HEK293 (cell line): ENCODE results near the gene VEZF1.

ENCODE experiments used
- GLI4 ChIP-seq: fragments of 450-650 bp; formaldehyde crosslinking; IDR thresholded peaks from 2 replicates; pipeline ENCODE4 v1.5.1; 2016; ENCODE audit warnings: missing biosample characterization, missing genetic modification characterization
- OVOL3 ChIP-seq: fragments of 450-650 bp; formaldehyde crosslinking; IDR thresholded peaks from 2 replicates; pipeline ENCODE4 v1.5.1; 2016; ENCODE audit warnings: missing biosample characterization, missing genetic modification characterization
- RBAK ChIP-seq: fragments of 450-650 bp; formaldehyde crosslinking; IDR thresholded peaks from 2 replicates; pipeline ENCODE4 v1.5.1; 2016; ENCODE audit warnings: missing biosample characterization, missing genetic modification characterization
- TCF7L2 ChIP-seq: IDR thresholded peaks from 2 replicates; pipeline ENCODE4 v1.6.1; 2011; ENCODE audit warnings: low read depth, mild to moderate bottlenecking, inconsistent platforms, low read length, moderate library complexity, borderline replicate concordance
- ZBTB17 ChIP-seq: fragments of 450-650 bp; formaldehyde crosslinking; IDR thresholded peaks from 2 replicates; pipeline ENCODE4 v1.5.1; 2016; ENCODE audit warnings: missing biosample characterization, missing genetic modification characterization
- ZBTB21 ChIP-seq: fragments of 450-650 bp; formaldehyde crosslinking; IDR thresholded peaks from 2 replicates; pipeline ENCODE4 v1.5.1; 2017; ENCODE audit warnings: missing biosample characterization, missing genetic modification characterization
- ZBTB48 ChIP-seq: fragments of 450-650 bp; formaldehyde crosslinking; IDR thresholded peaks from 2 replicates; pipeline ENCODE4 v1.5.1; 2016; ENCODE audit warnings: missing biosample characterization, missing genetic modification characterization
- ZNF146 ChIP-seq: fragments of 450-650 bp; formaldehyde crosslinking; IDR thresholded peaks from 2 replicates; pipeline ENCODE4 v1.5.1; 2016; ENCODE audit warnings: missing biosample characterization, missing genetic modification characterization
- ZNF169 ChIP-seq: fragments of 450-650 bp; formaldehyde crosslinking; IDR thresholded peaks from 2 replicates; pipeline ENCODE4 v1.5.1; 2016; ENCODE audit warnings: missing biosample characterization, missing genetic modification characterization
- ZNF302 ChIP-seq: fragments of 450-650 bp; formaldehyde crosslinking; IDR thresholded peaks from 2 replicates; pipeline ENCODE4 v1.5.1; 2016; ENCODE audit warnings: missing biosample characterization, missing genetic modification characterization, low read depth
- ZNF311 ChIP-seq: fragments of 450-650 bp; formaldehyde crosslinking; IDR thresholded peaks from 2 replicates; pipeline ENCODE4 v1.5.1; 2017; ENCODE audit warnings: missing biosample characterization, missing genetic modification characterization, borderline replicate concordance
- ZNF341 ChIP-seq: fragments of 450-650 bp; formaldehyde crosslinking; IDR thresholded peaks from 2 replicates; pipeline ENCODE4; 2016; ENCODE audit warnings: low read depth, missing biosample characterization, missing genetic modification characterization
- ZNF366 ChIP-seq: fragments of 450-650 bp; formaldehyde crosslinking; conservative IDR thresholded peaks from 2 replicates; pipeline ENCODE4 v1.5.1; 2016; ENCODE audit warnings: missing biosample characterization, missing genetic modification characterization
- ZNF394 ChIP-seq: fragments of 450-650 bp; formaldehyde crosslinking; IDR thresholded peaks from 2 replicates; pipeline ENCODE4 v1.5.1; 2016; ENCODE audit warnings: missing biosample characterization, missing genetic modification characterization, mild to moderate bottlenecking, moderate library complexity, borderline replicate concordance
- ZNF404 ChIP-seq: fragments of 450-650 bp; formaldehyde crosslinking; IDR thresholded peaks from 2 replicates; pipeline ENCODE4 v1.5.1; 2017; ENCODE audit warnings: missing biosample characterization, missing genetic modification characterization
- ZNF423 ChIP-seq: fragments of 450-650 bp; formaldehyde crosslinking; IDR thresholded peaks from 2 replicates; pipeline ENCODE4 v1.5.1; 2016; ENCODE audit warnings: missing biosample characterization, missing genetic modification characterization
- ZNF426 ChIP-seq: fragments of 450-650 bp; formaldehyde crosslinking; IDR thresholded peaks from 2 replicates; pipeline ENCODE4 v1.5.1; 2017; ENCODE audit warnings: missing biosample characterization, missing genetic modification characterization, mild to moderate bottlenecking, inconsistent platforms, moderate library complexity
- ZNF433 ChIP-seq: fragments of 450-650 bp; formaldehyde crosslinking; IDR thresholded peaks from 2 replicates; pipeline ENCODE4 v1.5.1; 2016; ENCODE audit warnings: missing biosample characterization, missing genetic modification characterization, low read depth
- ZNF473 ChIP-seq: fragments of 450-650 bp; formaldehyde crosslinking; IDR thresholded peaks from 2 replicates; pipeline ENCODE4 v1.5.1; 2017; ENCODE audit warnings: missing biosample characterization, missing genetic modification characterization
- ZNF501 ChIP-seq: fragments of 450-650 bp; formaldehyde crosslinking; IDR thresholded peaks from 2 replicates; pipeline ENCODE4 v1.5.1; 2016; ENCODE audit warnings: missing biosample characterization, missing genetic modification characterization
- ZNF555 ChIP-seq: fragments of 450-650 bp; formaldehyde crosslinking; conservative IDR thresholded peaks from 2 replicates; pipeline ENCODE4 v1.5.1; 2017; ENCODE audit warnings: missing biosample characterization, mild to moderate bottlenecking, missing genetic modification characterization, inconsistent platforms
- ZNF670 ChIP-seq: fragments of 450-650 bp; formaldehyde crosslinking; IDR thresholded peaks from 2 replicates; pipeline ENCODE4 v1.5.1; 2016; ENCODE audit warnings: missing biosample characterization, missing genetic modification characterization, low read depth
- ZNF677 ChIP-seq: fragments of 450-650 bp; IDR thresholded peaks from 2 replicates; pipeline ENCODE4 v1.5.0; 2018; ENCODE audit warnings: missing biosample characterization, mild to moderate bottlenecking, missing genetic modification characterization, moderate library complexity
- ZNF76 ChIP-seq: fragments of 450-650 bp; formaldehyde crosslinking; IDR thresholded peaks from 2 replicates; pipeline ENCODE4; 2016; ENCODE audit warnings: low read depth, missing biosample characterization, missing genetic modification characterization, borderline replicate concordance
- ZNF785 ChIP-seq: fragments of 450-650 bp; formaldehyde crosslinking; IDR thresholded peaks from 2 replicates; pipeline ENCODE4 v1.5.1; 2016; ENCODE audit warnings: missing biosample characterization, missing genetic modification characterization
- ZNF792 ChIP-seq: fragments of 450-650 bp; formaldehyde crosslinking; IDR thresholded peaks from 2 replicates; pipeline ENCODE4 v1.5.1; 2016; ENCODE audit warnings: missing biosample characterization, missing genetic modification characterization
- TF ChIP-seq, protein P1 (sequence below): fragments of 450-650 bp; formaldehyde crosslinking; IDR thresholded peaks from 2 replicates; pipeline ENCODE4 v1.5.1; 2016; ENCODE audit warnings: missing biosample characterization, missing genetic modification characterization
- TF ChIP-seq, protein P2 (sequence below): fragments of 450-650 bp; formaldehyde crosslinking; IDR thresholded peaks from 2 replicates; pipeline ENCODE4; 2016; ENCODE audit warnings: missing biosample characterization, missing genetic modification characterization
- TF ChIP-seq, protein P3 (sequence below): fragments of 450-650 bp; formaldehyde crosslinking; IDR thresholded peaks from 2 replicates; pipeline ENCODE4 v1.5.1; 2017; ENCODE audit warnings: missing biosample characterization, missing genetic modification characterization
- TF ChIP-seq, protein P4 (sequence below): fragments of 450-650 bp; formaldehyde crosslinking; IDR thresholded peaks from 2 replicates; pipeline ENCODE4 v1.5.1; 2016; ENCODE audit warnings: missing biosample characterization, missing genetic modification characterization
- TF ChIP-seq, protein P5 (sequence below): fragments of 450-650 bp; formaldehyde crosslinking; IDR thresholded peaks from 2 replicates; pipeline ENCODE4 v1.5.1; 2016; ENCODE audit warnings: missing biosample characterization, missing genetic modification characterization

Gene VEZF1

DNA sequence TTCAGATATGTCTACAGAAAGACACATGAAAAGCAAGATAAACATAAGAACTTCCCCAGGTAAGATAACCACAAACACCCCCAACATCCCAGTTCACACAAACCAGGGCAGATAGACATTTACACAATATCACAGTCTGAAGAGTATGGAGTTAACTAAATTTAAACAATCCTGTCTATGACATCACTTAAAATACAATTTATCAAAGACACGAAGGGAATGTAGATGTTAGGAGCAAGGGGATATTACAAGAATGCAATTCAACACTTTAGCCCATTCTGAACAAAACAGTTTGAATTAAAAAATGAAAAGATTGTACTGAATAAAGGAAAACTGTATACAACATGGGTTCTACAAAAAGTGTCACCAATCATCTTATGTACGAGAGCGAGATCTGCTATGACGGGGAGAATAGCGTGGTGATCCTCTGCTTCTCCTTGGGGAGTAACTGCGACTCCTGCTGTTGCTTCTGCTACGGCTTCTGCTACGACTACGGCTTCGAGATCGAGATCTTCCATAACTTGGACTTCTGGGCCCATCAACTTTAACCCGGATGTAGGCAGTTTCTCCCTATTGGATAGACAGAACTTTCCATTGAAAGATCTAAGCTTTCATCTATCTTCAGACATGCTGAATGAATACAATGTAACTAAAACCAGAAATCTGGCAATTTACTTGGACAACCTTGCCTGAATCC, 17.1 kb upstream of the VEZF1 start (continued):
- no peak for TF ChIP-seq ZNF670 (tag by site-specific recombination)
- TF ChIP-seq ZNF473 (tag by site-specific recombination), result no peak
- TF ChIP-seq OVOL3 (tag by site-specific recombination), result no peak
- no peak for TF ChIP-seq ZNF302 (tag by site-specific recombination)
- peak; percentile 89 for TF ChIP-seq ZNF394 (tag by site-specific recombination)
- no peak for TF ChIP-seq RBAK (tag by site-specific recombination)
- TF ChIP-seq ZNF677 (tag by site-specific recombination), result no peak
- peak; percentile 52; the same call in 1 of the 2 replicates for TF ChIP-seq ZNF366 (tag by site-specific recombination)
- TF ChIP-seq ZNF433 (tag by site-specific recombination), result no peak
- TF ChIP-seq, protein P1, sequence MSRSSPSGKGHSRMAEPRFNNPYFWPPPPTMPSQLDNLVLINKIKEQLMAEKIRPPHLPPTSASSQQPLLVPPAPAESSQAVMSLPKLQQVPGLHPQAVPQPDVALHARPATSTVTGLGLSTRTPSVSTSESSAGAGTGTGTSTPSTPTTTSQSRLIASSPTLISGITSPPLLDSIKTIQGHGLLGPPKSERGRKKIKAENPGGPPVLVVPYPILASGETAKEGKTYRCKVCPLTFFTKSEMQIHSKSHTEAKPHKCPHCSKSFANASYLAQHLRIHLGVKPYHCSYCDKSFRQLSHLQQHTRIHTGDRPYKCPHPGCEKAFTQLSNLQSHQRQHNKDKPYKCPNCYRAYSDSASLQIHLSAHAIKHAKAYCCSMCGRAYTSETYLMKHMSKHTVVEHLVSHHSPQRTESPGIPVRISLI (tag by site-specific recombination), result no peak
- TF ChIP-seq ZNF423 (tag by site-specific recombination), result no peak
- no peak for TF ChIP-seq ZNF501 (tag by site-specific recombination)
- TF ChIP-seq ZNF76 (tag by site-specific recombination), result 0 out of 2 replicates have a peak, but pooled peaks have one; percentile 42
- no peak; the same call in 1 of the 2 replicates for TF ChIP-seq ZNF341 (tag by site-specific recombination)
- no peak for TF ChIP-seq ZNF169 (tag by site-specific recombination)
- no peak for TF ChIP-seq ZNF785 (tag by site-specific recombination)
- TF ChIP-seq GLI4 (tag by site-specific recombination), result no peak
- TF ChIP-seq, protein P2, sequence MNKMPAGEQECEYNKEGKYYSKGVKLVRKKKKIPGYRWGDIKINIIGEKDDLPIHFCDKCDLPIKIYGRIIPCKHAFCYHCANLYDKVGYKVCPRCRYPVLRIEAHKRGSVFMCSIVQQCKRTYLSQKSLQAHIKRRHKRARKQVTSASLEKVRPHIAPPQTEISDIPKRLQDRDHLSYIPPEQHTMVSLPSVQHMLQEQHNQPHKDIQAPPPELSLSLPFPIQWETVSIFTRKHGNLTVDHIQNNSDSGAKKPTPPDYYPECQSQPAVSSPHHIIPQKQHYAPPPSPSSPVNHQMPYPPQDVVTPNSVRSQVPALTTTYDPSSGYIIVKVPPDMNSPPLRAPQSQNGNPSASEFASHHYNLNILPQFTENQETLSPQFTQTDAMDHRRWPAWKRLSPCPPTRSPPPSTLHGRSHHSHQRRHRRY (tag by site-specific recombination), result no peak
- peak; percentile 43; the same call in 1 of the 2 replicates for TF ChIP-seq ZBTB17 (tag by site-specific recombination)
- no peak for TF ChIP-seq ZNF792
- no peak for TF ChIP-seq ZNF426 (tag by site-specific recombination)
- TF ChIP-seq ZBTB21 (tag by site-specific recombination), result no peak
- no peak for TF ChIP-seq ZNF555 (tag by site-specific recombination)
- TF ChIP-seq ZNF311 (tag by site-specific recombination), result no peak
- TF ChIP-seq ZNF146 (tag by site-specific recombination), result no peak
- TF ChIP-seq, protein P3, sequence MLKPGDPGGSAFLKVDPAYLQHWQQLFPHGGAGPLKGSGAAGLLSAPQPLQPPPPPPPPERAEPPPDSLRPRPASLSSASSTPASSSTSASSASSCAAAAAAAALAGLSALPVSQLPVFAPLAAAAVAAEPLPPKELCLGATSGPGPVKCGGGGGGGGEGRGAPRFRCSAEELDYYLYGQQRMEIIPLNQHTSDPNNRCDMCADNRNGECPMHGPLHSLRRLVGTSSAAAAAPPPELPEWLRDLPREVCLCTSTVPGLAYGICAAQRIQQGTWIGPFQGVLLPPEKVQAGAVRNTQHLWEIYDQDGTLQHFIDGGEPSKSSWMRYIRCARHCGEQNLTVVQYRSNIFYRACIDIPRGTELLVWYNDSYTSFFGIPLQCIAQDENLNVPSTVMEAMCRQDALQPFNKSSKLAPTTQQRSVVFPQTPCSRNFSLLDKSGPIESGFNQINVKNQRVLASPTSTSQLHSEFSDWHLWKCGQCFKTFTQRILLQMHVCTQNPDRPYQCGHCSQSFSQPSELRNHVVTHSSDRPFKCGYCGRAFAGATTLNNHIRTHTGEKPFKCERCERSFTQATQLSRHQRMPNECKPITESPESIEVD (tag by site-specific recombination), result no peak
- TF ChIP-seq ZNF404, result no peak
- TF ChIP-seq ZBTB48 (tag by site-specific recombination), result no peak
- TF ChIP-seq, protein P4, sequence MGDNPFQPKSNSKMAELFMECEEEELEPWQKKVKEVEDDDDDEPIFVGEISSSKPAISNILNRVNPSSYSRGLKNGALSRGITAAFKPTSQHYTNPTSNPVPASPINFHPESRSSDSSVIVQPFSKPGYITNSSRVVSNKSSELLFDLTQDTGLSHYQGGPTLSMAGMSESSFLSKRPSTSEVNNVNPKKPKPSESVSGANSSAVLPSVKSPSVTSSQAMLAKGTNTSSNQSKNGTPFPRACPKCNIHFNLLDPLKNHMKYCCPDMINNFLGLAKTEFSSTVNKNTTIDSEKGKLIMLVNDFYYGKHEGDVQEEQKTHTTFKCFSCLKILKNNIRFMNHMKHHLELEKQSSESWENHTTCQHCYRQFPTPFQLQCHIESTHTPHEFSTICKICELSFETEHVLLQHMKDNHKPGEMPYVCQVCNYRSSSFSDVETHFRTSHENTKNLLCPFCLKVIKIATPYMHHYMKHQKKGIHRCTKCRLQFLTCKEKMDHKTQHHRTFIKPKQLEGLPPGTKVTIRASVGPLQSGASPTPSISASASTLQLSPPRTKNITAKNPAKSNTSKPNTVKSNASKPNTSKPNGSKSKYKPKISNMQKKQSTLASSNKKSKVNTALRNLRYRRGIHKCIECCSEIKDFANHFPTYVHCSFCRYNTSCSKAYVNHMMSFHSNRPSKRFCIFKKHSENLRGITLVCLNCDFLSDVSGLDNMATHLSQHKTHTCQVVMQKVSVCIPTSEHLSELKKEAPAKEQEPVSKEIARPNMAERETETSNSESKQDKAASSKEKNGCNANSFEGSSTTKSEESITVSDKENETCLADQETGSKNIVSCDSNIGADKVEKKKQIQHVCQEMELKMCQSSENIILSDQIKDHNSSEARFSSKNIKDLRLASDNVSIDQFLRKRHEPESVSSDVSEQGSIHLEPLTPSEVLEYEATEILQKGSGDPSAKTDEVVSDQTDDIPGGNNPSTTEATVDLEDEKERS (tag by site-specific recombination), result no peak
- no peak for TF ChIP-seq TCF7L2
- TF ChIP-seq, protein P5, sequence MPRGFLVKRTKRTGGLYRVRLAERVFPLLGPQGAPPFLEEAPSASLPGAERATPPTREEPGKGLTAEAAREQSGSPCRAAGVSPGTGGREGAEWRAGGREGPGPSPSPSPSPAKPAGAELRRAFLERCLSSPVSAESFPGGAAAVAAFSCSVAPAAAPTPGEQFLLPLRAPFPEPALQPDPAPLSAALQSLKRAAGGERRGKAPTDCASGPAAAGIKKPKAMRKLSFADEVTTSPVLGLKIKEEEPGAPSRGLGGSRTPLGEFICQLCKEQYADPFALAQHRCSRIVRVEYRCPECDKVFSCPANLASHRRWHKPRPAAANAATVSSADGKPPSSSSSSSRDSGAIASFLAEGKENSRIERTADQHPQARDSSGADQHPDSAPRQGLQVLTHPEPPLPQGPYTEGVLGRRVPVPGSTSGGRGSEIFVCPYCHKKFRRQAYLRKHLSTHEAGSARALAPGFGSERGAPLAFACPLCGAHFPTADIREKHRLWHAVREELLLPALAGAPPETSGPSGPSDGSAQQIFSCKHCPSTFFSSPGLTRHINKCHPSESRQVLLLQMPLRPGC, result no peak
